HG03039 (cell line): Measurements from ENCODE around the gene SET.

Experiments used
- ATAC-seq: cut with Tn5 transposase; IDR thresholded peaks from one replicate; pipeline ENCODE4 v1.9.1; 2021; ENCODE audit warnings: mild to moderate bottlenecking, moderate library complexity; ENCODE audit not compliant: unreplicated experiment

Gene SET

GRCh38 chr9:128728298-128728697 is 39.3 kb downstream of the SET start:
- no peak for ATAC-seq

- ATAC-seq, result no peak
Observed at GRCh38 chr9:128729302-128729701, 40.3 kb downstream of the SET start.

DNA sequence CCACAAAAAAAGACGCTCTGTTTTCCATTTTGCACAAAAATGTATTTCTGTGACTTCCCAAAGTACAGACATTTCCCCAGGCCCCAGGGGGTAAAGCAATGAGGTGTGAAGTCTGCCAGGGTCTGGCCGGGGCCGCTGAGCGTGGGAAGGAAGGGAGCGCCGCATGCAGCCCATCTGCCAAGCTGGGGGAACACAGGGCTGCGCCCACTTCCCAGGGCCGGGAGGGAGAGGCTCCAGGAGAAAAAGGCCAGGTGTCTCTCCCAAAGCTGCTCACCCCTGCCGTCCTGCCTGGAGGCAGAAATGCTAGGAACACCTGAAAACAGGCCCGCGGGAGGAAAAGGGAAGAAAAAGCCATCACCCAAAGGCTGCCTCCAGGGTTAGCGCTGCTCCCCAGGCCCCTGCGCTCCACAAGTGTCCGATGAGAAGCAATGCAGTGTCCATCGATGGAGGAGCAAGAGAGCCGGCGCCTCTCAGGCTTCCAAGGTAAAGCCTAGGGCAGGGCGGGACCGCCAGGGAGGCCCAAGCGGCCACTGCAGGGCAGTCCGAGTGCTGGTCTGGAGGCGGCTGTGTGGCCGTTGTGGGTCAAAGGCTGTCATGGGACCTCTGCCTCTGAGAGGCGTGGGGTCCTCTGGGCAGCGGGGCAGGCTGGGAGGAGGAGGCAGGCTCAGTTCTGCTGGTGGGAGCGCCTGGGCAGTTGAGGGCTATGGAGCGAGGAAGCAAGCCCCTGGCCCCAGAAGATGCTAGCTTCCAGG is 40.9 kb downstream of the SET start:
- ATAC-seq, result no peak

GRCh38 chr9:128731093-128731492 is 42.1 kb downstream of the SET start:
- no peak for ATAC-seq

DNA sequence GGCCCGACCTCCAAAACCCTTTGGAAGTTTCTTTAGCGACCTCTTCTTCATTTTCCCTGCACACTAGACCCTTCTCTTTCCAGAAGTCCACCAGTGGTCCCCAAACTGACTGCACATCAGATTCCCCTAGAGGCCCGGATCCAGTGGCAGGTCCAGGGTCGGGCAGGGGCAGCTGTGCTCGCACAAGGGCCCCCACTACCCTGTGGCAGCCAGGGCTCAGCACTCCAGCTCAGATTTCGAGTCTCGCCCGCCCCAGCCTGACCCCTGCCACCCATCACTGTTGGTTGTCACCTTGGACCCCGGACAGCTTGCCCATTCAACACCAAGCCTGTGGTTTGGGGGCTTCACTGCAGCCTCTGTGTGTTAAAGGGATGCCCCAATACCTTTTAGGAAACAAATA is 42.7 kb downstream of the SET start:
- ATAC-seq, result no peak

DNA sequence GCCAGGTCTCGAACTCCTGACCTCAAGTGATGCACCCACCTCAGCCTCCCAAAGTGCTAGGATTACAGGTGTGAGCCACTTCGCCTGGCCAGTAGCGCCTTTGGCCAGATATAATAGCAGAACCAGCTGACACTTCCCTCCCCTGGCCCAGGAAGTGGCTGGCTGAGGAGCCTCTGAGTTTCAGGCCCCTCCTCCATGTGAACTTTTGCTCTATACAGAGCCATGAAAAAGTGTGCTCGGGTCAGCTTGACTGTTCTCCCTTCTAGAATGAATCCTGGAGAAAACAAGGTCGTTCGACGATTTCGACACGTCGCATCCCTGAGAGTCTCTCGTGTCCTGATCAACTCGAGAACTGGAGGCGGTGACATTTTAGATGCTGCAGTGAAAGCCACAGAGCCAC is 43.6 kb downstream of the SET start:
- ATAC-seq, result no peak

DNA sequence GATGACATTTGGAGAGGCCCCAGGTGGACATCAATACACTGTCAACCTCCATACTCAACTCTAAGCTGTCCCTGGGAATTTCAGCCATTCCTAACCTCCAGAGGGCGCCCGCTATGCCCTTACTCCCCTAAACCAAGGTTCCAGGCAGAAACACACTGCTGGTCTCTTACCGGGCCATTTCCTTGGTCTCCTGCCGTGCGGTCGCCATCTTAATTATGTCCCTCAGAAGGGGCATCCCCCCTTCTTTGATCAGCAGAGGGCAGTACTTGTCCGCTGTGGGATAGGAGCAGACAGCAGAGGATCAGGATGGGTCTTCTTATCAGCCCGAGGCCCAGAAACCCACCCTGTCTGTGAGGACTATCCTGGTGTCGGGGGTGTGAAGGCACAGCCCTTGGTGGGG is 44.2 kb downstream of the SET start:
- ATAC-seq, result no peak

- ATAC-seq, result no peak
Observed at GRCh38 chr9:128735373-128735772, 46.4 kb downstream of the SET start.

GRCh38 chr9:128742401-128742800 is 53.4 kb downstream of the SET start:
- no peak for ATAC-seq

GRCh38 chr9:128743421-128743820 is 54.4 kb downstream of the SET start:
- ATAC-seq, result no peak
